ENCODE data around the gene BTNL8.

Gene BTNL8

DNA sequence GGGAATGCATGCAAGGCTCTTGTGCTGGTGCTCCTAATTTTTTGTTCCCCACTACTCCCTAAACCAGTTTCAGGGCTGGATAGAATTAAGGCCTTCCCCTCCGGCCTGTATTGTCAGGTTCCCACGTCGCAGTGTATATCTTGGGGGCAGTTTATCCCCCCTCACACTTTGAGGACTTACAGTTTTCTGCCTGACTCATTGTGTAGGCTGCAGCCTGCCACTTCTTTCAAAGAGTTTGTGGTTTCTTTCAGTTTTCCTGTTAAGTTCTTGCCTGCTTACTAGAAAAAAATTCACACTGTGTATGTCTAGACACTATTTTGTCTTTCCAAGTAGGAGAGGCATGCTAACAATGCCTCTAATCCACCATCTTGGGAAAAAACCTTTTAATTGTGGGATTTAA, 61.2 kb downstream of the BTNL8 start:
- Mint-ChIP-seq H3K36me3 (ENCODE audit: low read depth) (no peaks in the 10 kb centered on the region), H3K4me1 (ENCODE audit: low read depth) (no peaks in the 10 kb centered on the region), H3K27ac (no peak overlapping the region), H3K4me3 (no peak overlapping the region), H3K27me3 (peaks cover 1% of the 10 kb centered on the region), H3K9me3 (peaks cover 10% of the 10 kb centered on the region)
- intact Hi-C loops (cut with micrococcal nuclease), result no loop called here

DNA sequence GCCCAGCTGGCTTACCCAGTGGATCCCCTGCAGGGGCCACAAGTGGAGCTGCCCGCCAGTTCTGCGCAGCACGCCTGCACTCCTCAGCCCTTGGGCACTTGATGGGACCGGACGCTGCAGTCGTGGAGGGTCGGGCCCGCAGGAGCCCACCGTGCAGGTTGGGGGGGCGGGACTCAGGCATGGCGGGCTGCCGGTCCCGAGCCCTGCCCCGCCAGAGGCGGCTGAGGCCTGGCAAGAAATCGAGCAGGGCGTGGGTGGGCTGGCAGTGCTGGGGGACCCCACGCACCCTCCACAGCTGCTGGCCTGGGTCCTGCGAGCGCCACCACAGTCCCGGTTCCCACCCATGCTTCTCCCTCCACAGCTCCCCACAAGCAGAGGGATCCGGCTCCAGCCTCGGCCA, 70.4 kb downstream of the BTNL8 start:
- no peaks in the 10 kb centered on the region for H3K9me3 Mint-ChIP-seq
- no peak overlapping the region for H3K27ac Mint-ChIP-seq
- no peaks in the 10 kb centered on the region for H3K36me3 Mint-ChIP-seq (ENCODE audit: low read depth)
- H3K27me3 Mint-ChIP-seq, result peaks cover 5% of the 10 kb centered on the region
- intact Hi-C loops (cut with micrococcal nuclease), result no loop called here
- H3K4me1 Mint-ChIP-seq (ENCODE audit: low read depth), result no peaks in the 10 kb centered on the region
- no peak overlapping the region for H3K4me3 Mint-ChIP-seq

DNA sequence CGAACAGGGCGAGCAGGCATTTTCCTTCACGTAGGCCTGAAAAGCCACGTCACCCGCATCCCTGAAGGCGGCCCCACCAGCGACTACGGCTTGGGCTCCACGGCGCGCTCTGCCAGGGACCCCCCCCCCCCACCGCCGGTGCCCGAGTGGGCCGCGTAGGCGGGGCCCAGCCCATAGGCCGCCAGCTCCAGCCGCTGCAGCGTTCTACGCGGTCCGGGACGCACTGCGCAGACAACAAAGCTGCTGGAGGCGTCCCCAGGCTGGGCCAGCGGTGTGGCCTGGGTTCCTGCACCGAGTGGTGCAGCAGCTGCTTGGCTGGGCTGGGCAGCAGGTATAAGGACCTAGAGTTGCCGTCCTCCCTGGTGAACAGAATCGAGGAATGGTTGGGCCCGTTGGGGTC, 71.4 kb downstream of the BTNL8 start:
- no peak overlapping the region for H3K27ac Mint-ChIP-seq
- no peaks in the 10 kb centered on the region for H3K36me3 Mint-ChIP-seq (ENCODE audit: low read depth)
- no peaks in the 10 kb centered on the region for H3K9me3 Mint-ChIP-seq
- peaks cover 5% of the 10 kb centered on the region for H3K27me3 Mint-ChIP-seq
- intact Hi-C loops (cut with micrococcal nuclease), result no loop called here
- H3K4me1 Mint-ChIP-seq (ENCODE audit: low read depth), result no peaks in the 10 kb centered on the region
- no peak overlapping the region for H3K4me3 Mint-ChIP-seq

DNA sequence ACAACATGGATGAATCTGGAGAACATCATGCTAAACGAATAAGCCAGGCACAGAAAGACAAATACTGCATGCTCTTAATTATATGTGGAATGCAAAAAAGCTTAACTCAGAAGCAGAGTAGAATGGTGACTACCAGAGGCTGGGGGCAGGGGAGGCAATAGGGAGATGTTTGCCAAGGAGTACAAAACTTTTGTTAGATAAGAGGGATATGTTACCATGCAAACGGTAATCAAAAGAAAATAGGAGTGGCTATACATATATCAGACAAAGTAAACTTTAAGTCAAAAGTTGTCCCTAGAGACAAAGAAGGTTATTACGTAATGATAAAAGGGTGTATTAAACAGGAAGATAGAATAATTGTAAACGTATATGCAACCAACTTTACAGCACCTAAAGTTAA, 71.9 kb downstream of the BTNL8 start:
- intact Hi-C loops (cut with micrococcal nuclease), result no loop called here
- Mint-ChIP-seq H3K27me3 (peaks cover 8% of the 10 kb centered on the region), H3K36me3 (ENCODE audit: low read depth) (no peaks in the 10 kb centered on the region), H3K4me3 (no peak overlapping the region), H3K4me1 (ENCODE audit: low read depth) (no peaks in the 10 kb centered on the region), H3K27ac (no peak overlapping the region), H3K9me3 (no peaks in the 10 kb centered on the region)

DNA sequence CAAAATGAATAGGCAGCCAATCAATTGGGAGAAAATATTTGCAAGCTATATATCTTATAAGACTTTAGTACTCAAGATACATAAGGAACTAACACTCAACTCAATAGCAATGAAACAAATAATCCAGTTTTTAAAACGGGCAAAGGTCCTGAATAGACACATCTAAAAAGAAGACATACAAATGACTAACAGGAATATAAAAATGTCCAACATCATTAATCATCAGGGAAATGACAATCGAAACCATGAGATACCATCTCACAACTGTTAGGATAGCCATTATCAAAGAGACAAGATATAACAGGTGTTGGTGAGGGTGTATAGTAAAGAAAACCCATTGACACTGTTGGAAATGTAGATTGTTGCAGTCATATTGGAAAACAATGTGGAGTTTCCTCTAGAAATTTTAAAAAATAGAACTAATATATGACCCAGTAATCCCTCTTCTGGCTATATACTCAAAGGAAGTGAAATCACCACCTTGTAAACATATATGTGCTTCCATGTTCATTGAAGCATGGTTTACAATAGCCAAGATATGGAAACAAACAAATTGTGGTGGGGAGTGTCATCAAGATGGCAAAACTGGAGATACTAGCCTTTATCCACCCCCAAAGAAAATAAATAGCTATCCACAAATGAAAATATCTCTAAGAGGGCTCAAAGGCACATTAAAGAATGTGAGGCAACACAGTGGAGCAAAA, 75.8 kb downstream of the BTNL8 start:
- no peak overlapping the region for H3K4me3 Mint-ChIP-seq
- intact Hi-C loops (cut with micrococcal nuclease), result no loop called here
- no peaks in the 10 kb centered on the region for H3K9me3 Mint-ChIP-seq
- H3K27ac Mint-ChIP-seq, result no peak overlapping the region
- H3K4me1 Mint-ChIP-seq (ENCODE audit: low read depth), result no peaks in the 10 kb centered on the region
- peaks cover 8% of the 10 kb centered on the region for H3K27me3 Mint-ChIP-seq
- no peaks in the 10 kb centered on the region for H3K36me3 Mint-ChIP-seq (ENCODE audit: low read depth)

DNA sequence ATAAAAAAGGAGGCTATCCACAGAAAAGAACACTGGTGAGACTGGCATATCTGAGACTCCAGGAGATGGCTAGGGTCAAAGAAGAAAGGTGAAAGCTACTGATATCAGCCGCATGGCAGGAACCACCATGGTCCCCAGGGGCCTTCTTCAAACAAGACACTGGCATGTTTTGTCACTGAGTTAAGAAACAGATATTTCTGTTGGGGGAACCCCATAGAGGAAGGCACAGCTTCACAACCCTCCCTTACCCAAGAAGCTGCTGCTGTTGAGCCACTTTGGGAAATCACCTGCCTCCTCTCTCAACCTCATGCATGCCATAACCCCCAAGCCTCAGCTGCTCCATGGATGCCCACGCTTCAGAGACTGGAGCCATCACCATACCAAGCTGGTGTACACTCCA, 76.4 kb downstream of the BTNL8 start:
- H3K4me3 Mint-ChIP-seq, result no peak overlapping the region
- no peak overlapping the region for H3K27ac Mint-ChIP-seq

DNA sequence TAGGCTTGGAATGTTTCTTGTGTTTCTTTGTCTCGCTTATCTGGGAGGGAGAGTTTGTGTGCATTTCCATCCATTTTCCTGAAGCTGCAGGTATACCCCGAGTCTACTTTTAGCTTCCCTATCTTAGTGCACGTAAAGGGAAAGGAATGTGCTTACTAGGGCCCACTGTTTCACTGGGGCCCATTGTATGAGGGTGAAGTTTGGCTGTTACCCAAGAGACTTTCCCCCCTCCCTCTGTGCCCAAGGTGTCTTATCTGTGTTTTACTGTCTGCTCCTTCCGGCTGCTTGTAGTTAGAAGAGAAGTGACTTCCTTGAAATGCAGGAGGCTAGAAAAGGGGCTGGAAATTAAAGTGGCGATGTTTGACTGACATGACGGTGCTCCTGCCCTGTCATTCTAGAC, 77.6 kb downstream of the BTNL8 start:
- Mint-ChIP-seq H3K36me3 (ENCODE audit: low read depth) (no peaks in the 10 kb centered on the region), H3K4me3 (no peak overlapping the region), H3K4me1 (ENCODE audit: low read depth) (no peaks in the 10 kb centered on the region), H3K9me3 (no peaks in the 10 kb centered on the region), H3K27me3 (peaks cover 14% of the 10 kb centered on the region), H3K27ac (no peak overlapping the region)
- intact Hi-C loops (cut with micrococcal nuclease), result no loop called here

More for the DNA sequence above, 76.4 kb downstream of the BTNL8 start:
- no peaks in the 10 kb centered on the region for H3K36me3 Mint-ChIP-seq (ENCODE audit: low read depth)
- H3K27me3 Mint-ChIP-seq, result peaks cover 8% of the 10 kb centered on the region
- H3K9me3 Mint-ChIP-seq, result no peaks in the 10 kb centered on the region
- intact Hi-C loops (cut with micrococcal nuclease), result no loop called here
- H3K4me1 Mint-ChIP-seq (ENCODE audit: low read depth), result no peaks in the 10 kb centered on the region

DNA sequence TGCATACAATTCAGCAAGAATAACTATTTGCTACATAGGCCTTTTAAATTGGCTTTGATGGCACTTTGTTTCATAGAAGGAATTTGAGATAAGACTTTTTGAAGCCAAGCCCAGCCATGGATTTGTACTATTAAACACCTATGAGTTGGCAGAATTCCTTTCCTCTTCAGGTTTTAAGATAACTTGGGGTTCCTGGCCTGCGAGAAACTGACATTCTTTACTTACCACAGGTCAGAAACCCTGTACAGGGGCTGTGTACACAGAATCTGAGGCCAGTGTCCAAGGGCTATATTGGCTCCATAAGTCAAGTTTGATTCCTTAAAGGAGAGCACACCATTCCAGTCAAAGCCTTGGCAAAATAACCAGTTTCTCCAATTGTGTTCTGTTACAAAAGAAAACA, 78.9 kb downstream of the BTNL8 start:
- no peaks in the 10 kb centered on the region for H3K4me1 Mint-ChIP-seq (ENCODE audit: low read depth)
- no peaks in the 10 kb centered on the region for H3K36me3 Mint-ChIP-seq (ENCODE audit: low read depth)
- no peak overlapping the region for H3K27ac Mint-ChIP-seq
- peaks cover 15% of the 10 kb centered on the region for H3K27me3 Mint-ChIP-seq
- no peaks in the 10 kb centered on the region for H3K9me3 Mint-ChIP-seq
- no peak overlapping the region for H3K4me3 Mint-ChIP-seq
- intact Hi-C loops (cut with micrococcal nuclease), result no loop called here

DNA sequence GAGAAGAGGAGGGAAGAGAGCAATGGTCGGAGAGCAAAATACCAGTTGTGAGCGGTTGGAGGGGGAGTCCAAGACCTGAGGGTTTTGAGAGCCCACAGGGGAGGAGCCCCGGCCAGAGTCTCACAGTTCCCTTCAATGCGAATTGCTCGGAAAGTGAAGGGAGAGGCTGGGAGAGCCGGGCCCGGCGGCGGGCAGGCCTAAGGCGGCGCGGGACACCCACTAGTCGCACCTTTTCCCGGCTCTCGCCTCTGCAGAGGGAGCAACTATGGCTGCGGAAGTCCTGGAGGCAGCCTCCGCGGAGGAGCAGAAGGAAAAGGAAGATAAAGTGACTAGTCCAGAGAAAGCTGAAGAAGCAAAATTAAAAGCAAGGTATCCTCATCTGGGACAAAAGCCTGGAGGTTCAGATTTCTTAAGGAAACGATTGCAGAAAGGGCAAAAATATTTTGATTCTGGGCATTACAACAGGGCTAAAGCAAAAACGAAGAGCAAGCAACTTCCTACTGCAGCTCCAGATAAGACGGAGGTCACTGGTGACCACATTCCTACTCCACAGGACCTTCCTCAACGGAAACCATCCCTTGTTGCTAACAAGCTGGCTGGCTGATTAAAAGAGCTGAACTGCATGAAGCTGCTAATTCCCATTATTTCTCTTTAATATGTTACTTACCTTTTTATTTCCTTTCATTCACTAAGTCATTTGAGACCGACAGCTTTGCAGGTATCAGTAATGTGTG, 83.2 kb downstream of the BTNL8 start:
- Mint-ChIP-seq H3K36me3 (ENCODE audit: low read depth) (no peaks in the 10 kb centered on the region), H3K27ac (no peak overlapping the region), H3K9me3 (peaks cover 9% of the 10 kb centered on the region), H3K4me1 (ENCODE audit: low read depth) (no peaks in the 10 kb centered on the region), H3K27me3 (peaks cover 19% of the 10 kb centered on the region), H3K4me3 (no peak overlapping the region)
- intact Hi-C loops (cut with micrococcal nuclease), result no loop called here

DNA sequence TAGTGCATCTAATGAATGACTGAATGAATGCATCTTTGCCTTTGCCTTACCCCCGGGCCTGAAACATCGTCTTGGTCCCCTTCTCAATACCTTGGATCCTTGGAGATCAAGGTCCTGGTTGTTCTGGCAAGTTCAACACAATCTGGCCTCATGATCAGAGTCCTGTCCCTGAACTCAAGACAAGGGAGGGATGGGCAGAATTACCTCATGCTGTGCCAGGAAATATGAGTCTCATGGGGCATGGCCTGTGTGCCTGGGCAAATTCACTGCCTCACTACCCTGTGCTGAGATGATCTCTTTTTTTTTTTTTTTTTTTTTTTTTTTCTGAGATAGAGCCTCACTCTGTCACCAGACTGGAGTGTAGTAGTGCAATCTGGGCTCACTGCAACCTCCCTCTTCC, 89.1 kb downstream of the BTNL8 start:
- Mint-ChIP-seq H3K4me1 (ENCODE audit: low read depth) (no peaks in the 10 kb centered on the region), H3K27me3 (peaks cover 10% of the 10 kb centered on the region), H3K27ac (no peak overlapping the region), H3K4me3 (no peak overlapping the region), H3K9me3 (peaks cover 9% of the 10 kb centered on the region), H3K36me3 (ENCODE audit: low read depth) (no peaks in the 10 kb centered on the region)
- intact Hi-C loops (cut with micrococcal nuclease), result no loop called here

DNA sequence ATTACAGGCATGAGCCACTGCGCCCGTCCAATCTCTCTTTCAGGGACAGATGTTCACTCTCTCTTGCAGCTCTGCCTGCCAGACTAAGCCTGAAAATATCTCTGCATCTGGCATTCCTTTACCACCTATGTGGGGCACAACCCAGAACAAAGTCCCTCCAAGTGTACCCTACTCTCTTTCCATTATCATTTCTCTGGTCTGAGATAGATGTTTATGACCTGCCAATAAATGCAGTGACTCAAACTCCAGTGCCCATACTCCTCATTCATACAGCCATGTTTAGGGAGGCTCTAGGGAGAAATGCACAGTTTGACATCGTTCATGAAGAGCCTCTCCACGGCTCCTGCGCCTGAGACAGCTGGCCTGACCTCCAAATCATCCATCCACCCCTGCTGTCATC, 89.6 kb downstream of the BTNL8 start, which contains the start of gene BTNL3:
Gene BTNL3, plus strand, starts transcription at position 255 of the 400 bp plus-strand sequence. CDS start 183 bp downstream, outside the sequence.
- H3K4me3 Mint-ChIP-seq, result no peak within 1 kb of the TSS
- no peaks in the 10 kb centered on the region for H3K4me1 Mint-ChIP-seq (ENCODE audit: low read depth)
- no peak within 1 kb of the TSS for H3K27ac Mint-ChIP-seq

DNA sequence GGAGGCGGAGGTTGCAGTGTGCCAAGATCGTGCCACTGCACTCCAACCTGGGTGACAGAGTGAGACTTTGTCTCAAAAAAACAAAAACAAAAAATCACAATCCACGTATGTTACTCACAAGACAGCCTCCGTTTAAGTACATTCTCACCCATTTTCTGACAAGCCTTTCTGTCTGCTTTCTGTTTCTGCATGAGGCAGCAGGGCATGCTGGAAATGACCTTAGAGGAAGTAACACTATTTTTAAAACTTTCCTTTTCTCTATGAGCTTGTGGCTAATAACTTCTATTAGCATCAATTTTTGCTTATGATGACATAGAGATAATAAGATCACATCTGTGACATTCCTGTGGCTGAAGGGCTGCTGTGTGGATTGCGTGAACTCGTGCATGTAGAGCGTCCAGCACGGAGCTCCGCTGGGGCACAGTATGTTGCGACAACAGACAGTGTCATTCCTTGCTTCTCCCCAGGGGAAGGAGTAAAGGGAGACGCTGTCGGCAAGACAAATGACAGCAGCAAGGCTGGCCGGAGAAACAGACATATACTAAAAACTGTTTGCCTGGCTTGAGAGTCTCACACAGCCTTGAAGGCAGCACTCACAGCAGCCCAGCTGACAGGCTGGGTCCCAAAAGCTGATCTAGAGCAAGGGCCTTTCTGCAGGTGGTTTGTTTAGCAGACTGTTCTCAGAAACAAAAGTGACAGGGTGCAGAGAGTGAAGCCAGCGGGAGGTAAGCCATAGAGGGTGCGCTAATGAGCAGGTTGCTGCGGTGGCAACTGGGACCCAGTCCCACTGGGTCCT, 91.3 kb downstream of the BTNL8 start:
- Mint-ChIP-seq H3K4me1 (ENCODE audit: low read depth) (no peaks in the 10 kb centered on the region), H3K27ac (no peak overlapping the region), H3K27me3 (peaks cover 10% of the 10 kb centered on the region), H3K4me3 (no peak overlapping the region), H3K36me3 (ENCODE audit: low read depth) (no peaks in the 10 kb centered on the region), H3K9me3 (peaks cover 9% of the 10 kb centered on the region)
- intact Hi-C loops (cut with micrococcal nuclease), result no loop called here

More for the DNA sequence above, 89.6 kb downstream of the BTNL8 start, which contains the start of gene BTNL3:
- H3K9me3 Mint-ChIP-seq, result peaks cover 9% of the 10 kb centered on the region
- H3K27me3 Mint-ChIP-seq, result peaks cover 10% of the 10 kb centered on the region
- no peaks in the 10 kb centered on the region for H3K36me3 Mint-ChIP-seq (ENCODE audit: low read depth)
- intact Hi-C loops (cut with micrococcal nuclease), result no loop called here

DNA sequence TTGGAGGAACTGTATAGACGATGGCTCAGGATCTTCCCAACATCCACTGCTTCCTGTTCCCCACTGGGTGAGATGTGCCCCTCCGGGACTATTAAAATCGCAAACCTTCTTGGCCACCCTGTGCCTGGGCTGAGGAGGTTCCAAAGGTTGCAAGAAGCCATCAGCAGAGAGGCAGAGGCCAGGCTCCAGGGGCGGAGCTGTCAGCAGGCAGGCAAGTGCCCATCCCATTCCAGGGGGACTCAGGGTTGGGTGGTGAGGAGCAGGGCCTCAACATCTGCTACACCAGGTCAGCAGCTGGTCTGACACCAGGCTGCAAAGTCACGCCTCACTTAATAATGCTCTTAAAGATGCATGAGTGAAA, 91.9 kb downstream of the BTNL8 start:
- no peaks in the 10 kb centered on the region for H3K4me1 Mint-ChIP-seq (ENCODE audit: low read depth)
- no peak overlapping the region for H3K4me3 Mint-ChIP-seq
- peaks cover 10% of the 10 kb centered on the region for H3K27me3 Mint-ChIP-seq
- H3K9me3 Mint-ChIP-seq, result peaks cover 9% of the 10 kb centered on the region
- intact Hi-C loops (cut with micrococcal nuclease), result no loop called here
- H3K36me3 Mint-ChIP-seq (ENCODE audit: low read depth), result no peaks in the 10 kb centered on the region
- H3K27ac Mint-ChIP-seq, result no peak overlapping the region

Measured in dendritic cell treated with granulocyte-macrophage colony-stimulating factor and Interleukin-4, amounts not matched to agents 40 ng/mL and 50 ng/mL, for 4 days (primary cell).